Heart left ventricle (tissue), 13 donors: ENCODE results near the gene SCLT1.

Source experiments
- CTCF ChIP-seq, 12 donors: fragments of 200-600 bp; sonication (generic) in 4 of 12; IDR thresholded peaks; one replicate each; pipeline versions ENCODE4 v1.5.0 to v1.8.0; 2018 to 2022; ENCODE audit warnings: antibody characterized with exemption in 12 of 12, mild to moderate bottlenecking in 5 of 12
- POLR2A ChIP-seq, 2 donors: fragments of 450-650 bp; IDR thresholded peaks; one replicate each; pipeline ENCODE4 v1.6.1; 2017; ENCODE audit warnings: antibody characterized with exemption in 2 of 2, mild to moderate bottlenecking in 2 of 2, moderate library complexity in 2 of 2
- donor health status: ischemic (EF 13 %, LVEDD 7.1; RV severe dilation, severe dysfunction).
- donor health status: DM: no; HTN: yes; CAD: no.
- donor health status: DM: no; HTN: no; CAD: no.
- donor health status: ischemic (EF 25% LVEDD 6.9; RV normal size, moderate dysfunction).
- donor health status: ischemic (EF 25% LVEDD 5.7; RV mildly dilated, moderate dysfunction).
- donor health status: ischemic (EF 35%, LVEDD 5.7; RV mildly dilated, moderate dysfunction).
- donor health status: nonischemic (EF 11% LVEDD 7.7; RV severe dilation, severe dysfunction).
- donor health status: DM: yes; HTN: yes; CAD: no.
- donor health status: PGD.
- donor health status: ischemic (EF 29% LVEDD 5.4; RV normal size, mild dysfunction).
- donor health status: nonischemic (EF 23%, LVEDD 6.1; RV moderate dilation, normal function).

DNA sequence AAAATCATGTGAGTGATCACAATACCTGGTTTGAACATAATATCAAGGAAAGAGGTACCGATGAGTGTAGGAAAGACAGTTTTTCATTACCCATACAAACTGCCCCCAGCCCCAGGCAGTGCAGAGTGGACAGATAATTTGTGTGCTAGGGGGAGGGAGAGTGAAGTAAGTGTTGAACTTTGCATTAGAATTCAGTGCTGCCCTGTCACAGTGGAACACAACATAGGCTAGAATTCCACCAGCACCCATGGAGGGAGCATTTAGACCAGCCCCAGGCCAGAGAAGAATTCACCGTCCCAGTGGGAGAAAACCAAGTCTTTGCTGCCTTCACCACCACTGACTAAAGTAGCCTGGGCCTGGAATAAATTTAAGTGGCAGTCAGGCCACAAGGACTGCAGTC is 107.3 kb downstream of the SCLT1 start:
- TF ChIP-seq CTCF (IDR thresholded peaks at IDR 0.05) (no peak), POLR2A (IDR thresholded peaks at IDR 0.05) (no peak)
